Measurements from ENCODE around the gene TECR. TPM values are rescaled to one million over a fixed set of nuclear protein-coding genes. Genes with fewer than 3 reads are reported as not detected.

The TECR gene
- total and polyA plus RNA-seq, 9 of the 15 experiments (the other 6 are each of a cell fraction or from before 2014, with no cell fraction given) = 29.3 to 211 (median 81.4) TPM

DNA sequence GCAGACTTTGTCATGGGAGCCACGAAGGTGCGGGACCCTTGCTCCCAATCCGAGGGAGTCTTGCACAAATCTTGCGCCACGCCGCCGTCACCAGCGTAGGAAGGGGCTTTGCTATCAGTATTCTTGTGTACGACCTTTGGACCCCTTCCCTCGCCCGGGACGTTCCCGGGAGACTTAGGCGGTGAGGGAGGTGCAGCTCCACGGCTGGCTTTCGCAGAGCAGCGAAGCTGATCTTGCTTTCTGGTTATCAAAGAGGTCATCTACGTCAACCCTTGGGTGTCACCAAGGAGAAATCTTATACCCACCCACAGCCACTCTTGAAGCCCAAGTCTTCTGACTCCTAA lies 583 bp downstream of the TECR start (continued):
- TF ChIP-seq, protein P1, sequence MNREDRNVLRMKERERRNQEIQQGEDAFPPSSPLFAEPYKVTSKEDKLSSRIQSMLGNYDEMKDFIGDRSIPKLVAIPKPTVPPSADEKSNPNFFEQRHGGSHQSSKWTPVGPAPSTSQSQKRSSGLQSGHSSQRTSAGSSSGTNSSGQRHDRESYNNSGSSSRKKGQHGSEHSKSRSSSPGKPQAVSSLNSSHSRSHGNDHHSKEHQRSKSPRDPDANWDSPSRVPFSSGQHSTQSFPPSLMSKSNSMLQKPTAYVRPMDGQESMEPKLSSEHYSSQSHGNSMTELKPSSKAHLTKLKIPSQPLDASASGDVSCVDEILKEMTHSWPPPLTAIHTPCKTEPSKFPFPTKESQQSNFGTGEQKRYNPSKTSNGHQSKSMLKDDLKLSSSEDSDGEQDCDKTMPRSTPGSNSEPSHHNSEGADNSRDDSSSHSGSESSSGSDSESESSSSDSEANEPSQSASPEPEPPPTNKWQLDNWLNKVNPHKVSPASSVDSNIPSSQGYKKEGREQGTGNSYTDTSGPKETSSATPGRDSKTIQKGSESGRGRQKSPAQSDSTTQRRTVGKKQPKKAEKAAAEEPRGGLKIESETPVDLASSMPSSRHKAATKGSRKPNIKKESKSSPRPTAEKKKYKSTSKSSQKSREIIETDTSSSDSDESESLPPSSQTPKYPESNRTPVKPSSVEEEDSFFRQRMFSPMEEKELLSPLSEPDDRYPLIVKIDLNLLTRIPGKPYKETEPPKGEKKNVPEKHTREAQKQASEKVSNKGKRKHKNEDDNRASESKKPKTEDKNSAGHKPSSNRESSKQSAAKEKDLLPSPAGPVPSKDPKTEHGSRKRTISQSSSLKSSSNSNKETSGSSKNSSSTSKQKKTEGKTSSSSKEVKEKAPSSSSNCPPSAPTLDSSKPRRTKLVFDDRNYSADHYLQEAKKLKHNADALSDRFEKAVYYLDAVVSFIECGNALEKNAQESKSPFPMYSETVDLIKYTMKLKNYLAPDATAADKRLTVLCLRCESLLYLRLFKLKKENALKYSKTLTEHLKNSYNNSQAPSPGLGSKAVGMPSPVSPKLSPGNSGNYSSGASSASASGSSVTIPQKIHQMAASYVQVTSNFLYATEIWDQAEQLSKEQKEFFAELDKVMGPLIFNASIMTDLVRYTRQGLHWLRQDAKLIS (CRISPR knock-in tag; IDR thresholded peaks at IDR 0.05) = no peak; the same call in 1 of the 2 replicates
- TF ChIP-seq SNRNP70 (optimal IDR thresholded peaks at IDR 0.05; ENCODE audit: low read depth, low read length) (no peak), FOXJ2 (tag; IDR thresholded peaks at IDR 0.05) (no peak), NFE2L1 (tag; IDR thresholded peaks at IDR 0.05; ENCODE audit: borderline replicate concordance, low read depth) (no peak), NFYB (IDR thresholded peaks at IDR 0.05; ENCODE audit: extremely low read depth, insufficient read length) (no peak), ZKSCAN8 (CRISPR knock-in tag; IDR thresholded peaks at IDR 0.05) (no peak), ZNF75A (CRISPR knock-in tag; IDR thresholded peaks at IDR 0.05) (no peak), ZNF224 (CRISPR knock-in tag; IDR thresholded peaks at IDR 0.05) (no peak), ZFPM2 (CRISPR knock-in tag; IDR thresholded peaks at IDR 0.05) (no peak), PHF21A (IDR thresholded peaks at IDR 0.05; ENCODE audit: borderline replicate concordance, low read depth) (no peak), RHOXF2B (CRISPR knock-in tag; conservative IDR thresholded peaks at IDR 0.05) (no peak), SMARCC2 (IDR thresholded peaks at IDR 0.05; ENCODE audit: low read depth) (0 out of 2 replicates have a peak, but pooled peaks have one; percentile 32), RBM22 (IDR thresholded peaks at IDR 0.05; ENCODE audit: low read depth, low read length, poor library complexity, severe bottlenecking) (no peak)
- TF ChIP-seq, protein P2, sequence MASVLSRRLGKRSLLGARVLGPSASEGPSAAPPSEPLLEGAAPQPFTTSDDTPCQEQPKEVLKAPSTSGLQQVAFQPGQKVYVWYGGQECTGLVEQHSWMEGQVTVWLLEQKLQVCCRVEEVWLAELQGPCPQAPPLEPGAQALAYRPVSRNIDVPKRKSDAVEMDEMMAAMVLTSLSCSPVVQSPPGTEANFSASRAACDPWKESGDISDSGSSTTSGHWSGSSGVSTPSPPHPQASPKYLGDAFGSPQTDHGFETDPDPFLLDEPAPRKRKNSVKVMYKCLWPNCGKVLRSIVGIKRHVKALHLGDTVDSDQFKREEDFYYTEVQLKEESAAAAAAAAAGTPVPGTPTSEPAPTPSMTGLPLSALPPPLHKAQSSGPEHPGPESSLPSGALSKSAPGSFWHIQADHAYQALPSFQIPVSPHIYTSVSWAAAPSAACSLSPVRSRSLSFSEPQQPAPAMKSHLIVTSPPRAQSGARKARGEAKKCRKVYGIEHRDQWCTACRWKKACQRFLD (CRISPR knock-in tag; IDR thresholded peaks at IDR 0.05) = no peak
- TF ChIP-seq, protein P3, sequence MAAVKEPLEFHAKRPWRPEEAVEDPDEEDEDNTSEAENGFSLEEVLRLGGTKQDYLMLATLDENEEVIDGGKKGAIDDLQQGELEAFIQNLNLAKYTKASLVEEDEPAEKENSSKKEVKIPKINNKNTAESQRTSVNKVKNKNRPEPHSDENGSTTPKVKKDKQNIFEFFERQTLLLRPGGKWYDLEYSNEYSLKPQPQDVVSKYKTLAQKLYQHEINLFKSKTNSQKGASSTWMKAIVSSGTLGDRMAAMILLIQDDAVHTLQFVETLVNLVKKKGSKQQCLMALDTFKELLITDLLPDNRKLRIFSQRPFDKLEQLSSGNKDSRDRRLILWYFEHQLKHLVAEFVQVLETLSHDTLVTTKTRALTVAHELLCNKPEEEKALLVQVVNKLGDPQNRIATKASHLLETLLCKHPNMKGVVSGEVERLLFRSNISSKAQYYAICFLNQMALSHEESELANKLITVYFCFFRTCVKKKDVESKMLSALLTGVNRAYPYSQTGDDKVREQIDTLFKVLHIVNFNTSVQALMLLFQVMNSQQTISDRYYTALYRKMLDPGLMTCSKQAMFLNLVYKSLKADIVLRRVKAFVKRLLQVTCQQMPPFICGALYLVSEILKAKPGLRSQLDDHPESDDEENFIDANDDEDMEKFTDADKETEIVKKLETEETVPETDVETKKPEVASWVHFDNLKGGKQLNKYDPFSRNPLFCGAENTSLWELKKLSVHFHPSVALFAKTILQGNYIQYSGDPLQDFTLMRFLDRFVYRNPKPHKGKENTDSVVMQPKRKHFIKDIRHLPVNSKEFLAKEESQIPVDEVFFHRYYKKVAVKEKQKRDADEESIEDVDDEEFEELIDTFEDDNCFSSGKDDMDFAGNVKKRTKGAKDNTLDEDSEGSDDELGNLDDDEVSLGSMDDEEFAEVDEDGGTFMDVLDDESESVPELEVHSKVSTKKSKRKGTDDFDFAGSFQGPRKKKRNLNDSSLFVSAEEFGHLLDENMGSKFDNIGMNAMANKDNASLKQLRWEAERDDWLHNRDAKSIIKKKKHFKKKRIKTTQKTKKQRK (IDR thresholded peaks at IDR 0.05; ENCODE audit: borderline replicate concordance, low read depth, low read length) = no peak
- TF ChIP-seq, protein P4, sequence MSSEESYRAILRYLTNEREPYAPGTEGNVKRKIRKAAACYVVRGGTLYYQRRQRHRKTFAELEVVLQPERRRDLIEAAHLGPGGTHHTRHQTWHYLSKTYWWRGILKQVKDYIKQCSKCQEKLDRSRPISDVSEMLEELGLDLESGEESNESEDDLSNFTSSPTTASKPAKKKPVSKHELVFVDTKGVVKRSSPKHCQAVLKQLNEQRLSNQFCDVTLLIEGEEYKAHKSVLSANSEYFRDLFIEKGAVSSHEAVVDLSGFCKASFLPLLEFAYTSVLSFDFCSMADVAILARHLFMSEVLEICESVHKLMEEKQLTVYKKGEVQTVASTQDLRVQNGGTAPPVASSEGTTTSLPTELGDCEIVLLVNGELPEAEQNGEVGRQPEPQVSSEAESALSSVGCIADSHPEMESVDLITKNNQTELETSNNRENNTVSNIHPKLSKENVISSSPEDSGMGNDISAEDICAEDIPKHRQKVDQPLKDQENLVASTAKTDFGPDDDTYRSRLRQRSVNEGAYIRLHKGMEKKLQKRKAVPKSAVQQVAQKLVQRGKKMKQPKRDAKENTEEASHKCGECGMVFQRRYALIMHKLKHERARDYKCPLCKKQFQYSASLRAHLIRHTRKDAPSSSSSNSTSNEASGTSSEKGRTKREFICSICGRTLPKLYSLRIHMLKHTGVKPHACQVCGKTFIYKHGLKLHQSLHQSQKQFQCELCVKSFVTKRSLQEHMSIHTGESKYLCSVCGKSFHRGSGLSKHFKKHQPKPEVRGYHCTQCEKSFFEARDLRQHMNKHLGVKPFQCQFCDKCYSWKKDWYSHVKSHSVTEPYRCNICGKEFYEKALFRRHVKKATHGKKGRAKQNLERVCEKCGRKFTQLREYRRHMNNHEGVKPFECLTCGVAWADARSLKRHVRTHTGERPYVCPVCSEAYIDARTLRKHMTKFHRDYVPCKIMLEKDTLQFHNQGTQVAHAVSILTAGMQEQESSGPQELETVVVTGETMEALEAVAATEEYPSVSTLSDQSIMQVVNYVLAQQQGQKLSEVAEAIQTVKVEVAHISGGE (CRISPR knock-in tag; IDR thresholded peaks at IDR 0.05) = no peak
